SK-N-MC (cell line): ENCODE measurements around the gene COA8.
A peak's percentile ranks its signal among the peaks of the same experiment; 100 is the strongest.

Experiments
- DNase-seq: peaks from one replicate; pipeline ENCODE4 v3.0.0-alpha.2; 2011; ENCODE audit warnings: low read depth, low spot score
- H3K27ac ChIP-seq: fragments of 200-600 bp; sonication (generic); 2 replicates; pipeline ENCODE4 v1.5.1; 2016; ENCODE audit warnings: mixed run types
- H3K36me3 ChIP-seq: fragments of 200-600 bp; sonication (generic); 2 replicates; pipeline ENCODE4 v1.6.1; 2017; ENCODE audit warnings: antibody characterized with exemption, low read length, mixed read lengths; ENCODE audit not compliant: insufficient read depth
- H3K4me3 ChIP-seq: fragments of 200-600 bp; sonication (generic); 2 replicates; pipeline ENCODE4 v1.5.1; 2016
- H3K9ac ChIP-seq: fragments of 200-600 bp; sonication (generic); 2 replicates; pipeline ENCODE4 v1.8.0; 2017; ENCODE audit warnings: mixed run types, mixed read lengths; ENCODE audit not compliant: insufficient read length
- H3K9me3 ChIP-seq: fragments of 200-600 bp; sonication (generic); 2 replicates; pipeline ENCODE4 v1.6.1; 2017; ENCODE audit warnings: low read depth, mild to moderate bottlenecking, antibody characterized with exemption, low read length, moderate library complexity, mixed read lengths
- EZH2 ChIP-seq: fragments of 200-600 bp; sonication (generic); IDR thresholded peaks from one replicate; pipeline ENCODE4 v1.6.1; 2017; ENCODE audit warnings: antibody characterized with exemption
- FOXP2 ChIP-seq: optimal IDR thresholded peaks from 2 replicates; pipeline ENCODE3; 2011; ENCODE audit warnings: mild to moderate bottlenecking, moderate library complexity; ENCODE audit not compliant: insufficient read depth; ENCODE audit errors: extremely low read length, control extremely low read depth
- POLR2AphosphoS5 ChIP-seq: IDR thresholded peaks from 2 replicates; pipeline ENCODE4 v1.6.1; 2012; ENCODE audit warnings: mild to moderate bottlenecking, low read depth, low read length, borderline replicate concordance

Gene COA8

DNA sequence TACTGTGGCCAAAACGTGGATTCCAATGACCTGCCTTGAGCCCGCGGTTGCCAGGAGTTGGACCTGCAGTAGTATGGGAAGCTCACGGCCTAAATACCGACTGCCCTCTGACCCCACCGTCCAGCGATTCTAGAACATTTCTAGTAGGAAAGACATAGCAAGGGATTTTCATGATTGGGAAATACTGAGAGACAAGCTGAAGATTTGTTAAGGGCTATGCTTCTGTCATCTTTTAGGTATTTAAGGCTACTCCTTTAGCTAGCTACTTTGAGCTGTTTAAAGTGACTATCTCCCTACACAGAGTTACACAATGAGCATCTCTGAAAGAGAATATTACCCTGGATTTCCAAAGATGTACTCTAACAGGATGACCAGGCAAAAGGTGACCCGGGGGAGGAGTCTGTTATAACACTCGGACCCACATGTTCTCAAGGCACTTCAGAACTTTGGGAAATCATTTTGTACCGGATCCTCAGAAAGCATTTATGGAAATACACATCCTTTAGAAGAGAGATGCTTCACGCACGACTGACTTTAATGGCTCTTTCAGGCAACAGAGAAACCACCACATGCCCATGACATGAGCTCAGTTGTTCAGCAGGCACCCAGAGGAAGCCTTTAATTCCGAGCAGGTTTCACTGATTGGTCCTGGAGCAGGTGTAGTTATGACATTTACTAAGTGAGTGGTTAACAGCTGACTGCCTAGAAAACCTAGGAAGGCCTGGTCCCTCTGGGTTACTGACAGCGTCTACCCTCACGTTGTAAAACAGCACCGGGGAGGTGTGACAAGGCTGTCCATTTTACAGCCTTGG, 4.5 kb upstream of the COA8 start:
- Histone ChIP-seq H3K9me3 (no peaks in the 10 kb centered on the region), H3K4me3 (no peak overlapping the region), H3K9ac (no peak overlapping the region), H3K36me3 (peaks cover 24% of the 10 kb centered on the region), H3K27ac (no peak overlapping the region)
- TF ChIP-seq FOXP2 (no peak), POLR2AphosphoS5 (no peak), EZH2 (no peak)
- no peak for DNase-seq

DNA sequence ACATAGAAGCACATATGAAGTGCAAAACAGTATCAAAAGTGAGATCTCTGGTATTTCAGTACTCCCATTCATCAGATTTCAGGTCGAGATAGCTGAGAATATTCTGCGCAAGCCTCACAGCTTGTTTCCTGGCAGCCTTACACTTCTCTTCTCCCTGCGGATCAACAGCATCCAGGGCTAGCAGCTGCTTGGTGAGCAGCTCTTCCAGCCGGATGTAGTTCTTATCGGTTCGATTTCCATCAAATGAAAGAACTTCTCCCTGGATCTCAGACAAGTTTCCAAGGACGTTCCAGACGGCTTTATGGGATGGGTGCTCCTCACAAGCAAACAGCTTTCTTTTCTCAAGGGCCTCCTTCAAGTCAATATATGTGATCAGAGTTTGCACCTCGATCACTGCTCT, 3.0 kb upstream of the COA8 start:
- peaks cover 24% of the 10 kb centered on the region for H3K36me3 ChIP-seq
- H3K4me3 ChIP-seq, result no peak overlapping the region
- H3K9me3 ChIP-seq, result no peaks in the 10 kb centered on the region
- H3K27ac ChIP-seq, result no peak overlapping the region
- no peak for DNase-seq
- TF ChIP-seq POLR2AphosphoS5 (no peak), EZH2 (no peak), FOXP2 (no peak)
- H3K9ac ChIP-seq, result peak overlapping the region; percentile 33

DNA sequence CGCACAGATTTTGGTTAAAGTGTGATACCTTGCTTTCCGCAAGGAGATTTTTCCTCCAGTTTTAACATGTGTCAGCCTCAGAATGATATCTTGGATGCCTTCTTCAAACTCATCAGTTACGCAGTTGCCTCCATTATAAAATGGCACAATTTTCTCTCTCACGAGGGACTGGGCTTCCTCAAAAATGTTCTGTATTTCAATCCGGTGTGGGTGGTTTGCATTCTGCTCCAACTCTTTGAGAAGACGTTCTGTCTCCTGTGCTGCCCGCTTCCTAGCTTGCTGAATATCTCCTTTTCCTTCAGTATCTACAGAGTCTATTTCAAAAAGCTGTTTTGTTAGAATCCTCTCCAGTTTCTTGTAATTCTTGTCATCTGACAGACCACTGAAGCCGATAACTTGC, 2.1 kb upstream of the COA8 start:
- DNase-seq, result no peak
- peak overlapping the region; percentile 94 for H3K9ac ChIP-seq
- H3K36me3 ChIP-seq, result peaks cover 24% of the 10 kb centered on the region
- H3K9me3 ChIP-seq, result no peaks in the 10 kb centered on the region
- H3K4me3 ChIP-seq, result peak overlapping the region; percentile 94
- TF ChIP-seq EZH2 (no peak), POLR2AphosphoS5 (no peak), FOXP2 (no peak)
- no peak overlapping the region for H3K27ac ChIP-seq

DNA sequence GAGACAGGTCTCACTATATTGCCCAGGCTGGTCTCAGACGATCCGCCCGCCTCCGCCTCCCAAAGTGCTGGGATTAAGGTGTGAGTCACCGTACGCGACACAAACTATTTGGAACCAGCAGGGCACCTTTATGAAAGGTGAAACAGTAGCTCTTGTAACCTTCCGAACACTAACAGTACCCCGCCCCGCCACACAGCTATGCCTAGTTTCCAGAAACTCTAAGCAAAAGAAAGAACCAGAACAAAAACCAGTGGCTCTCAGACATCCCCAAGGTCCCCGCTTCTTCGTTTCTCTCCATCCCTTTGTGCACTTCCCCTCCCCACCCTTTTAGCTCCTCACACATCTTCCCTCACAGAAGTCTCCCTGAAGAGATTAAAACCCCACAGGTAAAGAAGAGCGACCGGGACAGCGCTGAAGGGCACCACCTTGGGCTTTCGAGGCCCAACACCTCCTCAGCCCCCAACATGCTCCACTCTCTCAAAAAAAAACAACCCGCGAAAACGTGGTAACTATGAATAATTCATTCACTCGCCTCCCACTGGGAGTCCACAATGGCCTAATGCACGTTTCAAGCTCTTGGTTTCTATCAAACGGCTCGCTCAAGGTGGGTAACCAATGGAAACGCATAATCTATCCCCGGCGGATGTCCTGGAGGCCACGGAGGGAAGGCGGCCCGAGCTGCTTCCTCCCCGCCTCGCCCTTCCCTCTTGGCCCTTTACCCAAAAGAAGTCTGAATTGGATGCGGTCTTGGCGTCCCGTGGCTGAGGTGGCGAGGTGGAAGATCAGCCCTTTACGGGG, 1.2 kb upstream of the COA8 start:
- TF ChIP-seq EZH2 (no peak), FOXP2 (no peak), POLR2AphosphoS5 (no peak)
- DNase-seq, result no peak
- H3K4me3 ChIP-seq, result peak overlapping the region; percentile 94
- no peaks in the 10 kb centered on the region for H3K9me3 ChIP-seq
- H3K36me3 ChIP-seq, result peaks cover 24% of the 10 kb centered on the region
- H3K9ac ChIP-seq, result peak overlapping the region; percentile 94
- no peak overlapping the region for H3K27ac ChIP-seq

DNA sequence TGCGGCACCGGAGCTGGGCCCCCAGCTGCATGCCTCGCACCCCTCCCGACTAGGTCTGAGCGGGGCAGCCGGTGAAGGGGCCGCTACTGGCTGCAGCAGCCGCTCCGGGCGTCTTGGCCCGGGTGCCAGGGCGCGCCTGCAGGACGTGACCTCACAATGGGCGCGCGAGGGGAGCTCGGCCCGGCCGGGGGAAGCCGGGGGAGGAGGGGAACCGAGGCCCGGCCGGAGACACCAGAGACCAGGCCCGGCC, 656 bp upstream of the COA8 start:
- Histone ChIP-seq H3K27ac (peak overlapping the region; percentile 97; the same call in 1 of the 2 replicates), H3K36me3 (peaks cover 24% of the 10 kb centered on the region), H3K9me3 (no peaks in the 10 kb centered on the region), H3K9ac (peak overlapping the region; percentile 94), H3K4me3 (peak overlapping the region; percentile 94)
- DNase-seq, result no peak
- no peak for TF ChIP-seq FOXP2
- TF ChIP-seq POLR2AphosphoS5, result no peak

DNA sequence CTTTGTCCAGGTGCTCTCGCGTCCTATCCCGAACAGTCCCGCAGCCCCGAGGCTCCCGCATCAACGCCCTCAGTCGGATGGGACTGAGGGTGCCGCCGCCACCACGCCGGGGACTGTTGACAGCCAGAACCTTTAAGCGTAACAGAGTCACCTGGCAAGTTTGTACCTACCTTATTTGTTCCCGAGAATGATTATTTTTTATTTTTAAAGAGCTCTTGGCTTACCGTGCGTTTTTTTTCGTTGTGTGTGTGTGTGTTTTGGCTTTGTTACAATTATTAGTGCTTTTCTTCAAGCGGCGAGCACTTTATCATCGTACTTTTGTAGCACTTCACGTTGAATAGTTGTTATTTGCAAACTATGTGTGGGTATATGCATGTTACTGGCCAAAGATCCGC, 463 bp downstream of the COA8 start:
- TF ChIP-seq FOXP2 (no peak), EZH2 (no peak), POLR2AphosphoS5 (no peak)
- DNase-seq, result no peak
- Histone ChIP-seq H3K36me3 (peaks cover 24% of the 10 kb centered on the region), H3K9me3 (no peaks in the 10 kb centered on the region), H3K4me3 (peak overlapping the region; percentile 94), H3K9ac (peak overlapping the region; percentile 94), H3K27ac (no peak overlapping the region)

GRCh38 chr14:103563844-103564505, 1.2 kb downstream of the COA8 start:
- Histone ChIP-seq H3K9ac (peak overlapping the region; percentile 94), H3K27ac (no peak overlapping the region), H3K36me3 (peaks cover 20% of the 10 kb centered on the region), H3K9me3 (no peaks in the 10 kb centered on the region), H3K4me3 (peak overlapping the region; percentile 94)
- no peak for TF ChIP-seq EZH2
- TF ChIP-seq POLR2AphosphoS5, result no peak
- no peak for TF ChIP-seq FOXP2
- DNase-seq, result no peak

DNA sequence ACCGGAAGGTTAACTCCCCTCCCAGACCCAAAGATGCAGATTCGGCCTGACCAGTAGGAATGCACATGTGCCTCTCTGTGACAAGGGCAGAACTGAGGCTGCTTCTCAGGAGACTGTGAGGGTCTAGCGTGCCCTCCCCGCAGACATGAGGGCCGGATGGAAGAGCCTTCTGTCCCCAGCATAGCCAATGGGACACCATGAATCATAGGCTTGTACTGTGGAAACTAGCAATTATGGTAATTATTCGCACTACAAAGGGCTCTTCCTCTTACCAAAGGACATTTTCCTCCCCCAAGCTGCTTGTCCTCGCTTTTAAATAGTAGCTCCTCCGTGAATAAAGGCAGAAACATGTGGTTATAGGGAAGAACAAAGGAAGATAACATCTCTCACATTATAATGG, 6.2 kb downstream of the COA8 start:
- no peak for DNase-seq
- TF ChIP-seq FOXP2, result no peak
- no peak for TF ChIP-seq POLR2AphosphoS5
- TF ChIP-seq EZH2, result no peak
- H3K27ac ChIP-seq, result peak overlapping the region; percentile 54; the same call in 1 of the 2 replicates
- no peaks in the 10 kb centered on the region for H3K9me3 ChIP-seq
- peak overlapping the region; percentile 19 for H3K9ac ChIP-seq
- no peak overlapping the region for H3K4me3 ChIP-seq
- peaks cover 4% of the 10 kb centered on the region; the same call in 1 of the 2 replicates for H3K36me3 ChIP-seq
